H1 (cell line): ENCODE results near the gene RBM26. TPM values are rescaled to one million over a fixed set of nuclear protein-coding genes. Genes with fewer than 3 reads are reported as not detected.

Experiments
- CTCF ChIA-PET: fragments of 300-600 bp; sonication (Branson Sonifier 250); formaldehyde crosslinking; loops from one replicate; lab custom pipeline; 2021; ENCODE audit not compliant: partially characterized antibody; lab: Charles Lee
- POLR2A ChIA-PET: fragments of 300-600 bp; sonication (Branson Sonifier 250); formaldehyde crosslinking; loops from one replicate; lab custom pipeline; 2021; ENCODE audit warnings: inconsistent platforms; ENCODE audit not compliant: partially characterized antibody; lab: Charles Lee
- DNase-seq, 2 experiments: peaks; one replicate each; pipeline versions ENCODE4 v3.0.0 to v3.0.0-alpha.2; 2010 to 2022; ENCODE audit warnings: low spot score in 2 of 2, low read depth in 1 of 2, mixed read lengths in 1 of 2
- FAIRE-seq: peaks from 2 replicates; lab custom pipeline; 2011; peaks lifted over from hg19 to GRCh38; lab: Jason Lieb, UNC
- H2AFZ ChIP-seq: 2 replicates; pipeline ENCODE4 v1.8.1; 2012; ENCODE audit warnings: low read length, inconsistent platforms
- H2AK5ac ChIP-seq: 2 replicates; pipeline ENCODE4 v1.6.1; 2013; ENCODE audit warnings: low read depth, low read length
- H2BK120ac ChIP-seq: replicated peaks from 2 replicates; pipeline ENCODE3; 2013; ENCODE audit warnings: low read depth, low read length, inconsistent platforms
- H2BK12ac ChIP-seq: 2 replicates; pipeline ENCODE4 v1.6.1; 2013; ENCODE audit warnings: low read depth, low read length
- H2BK15ac ChIP-seq: 2 replicates; pipeline ENCODE4 v1.6.1; 2013; ENCODE audit warnings: low read length
- H2BK20ac ChIP-seq: 2 replicates; pipeline ENCODE4 v1.6.1; 2013; ENCODE audit warnings: low read length
- H2BK5ac ChIP-seq: 2 replicates; pipeline ENCODE4 v1.6.1; 2013; ENCODE audit warnings: low read depth, low read length
- H3K14ac ChIP-seq: 2 replicates; pipeline ENCODE4 v1.6.1; 2013; ENCODE audit warnings: inconsistent platforms; ENCODE audit not compliant: insufficient read length
- H3K18ac ChIP-seq: 2 replicates; pipeline ENCODE4 v1.6.1; 2013; ENCODE audit warnings: low read length; ENCODE audit errors: extremely low read depth
- H3K23ac ChIP-seq: 2 replicates; pipeline ENCODE4 v1.6.1; 2013; ENCODE audit warnings: inconsistent platforms; ENCODE audit not compliant: insufficient read length
- H3K23me2 ChIP-seq: 2 replicates; pipeline ENCODE4 v1.6.1; 2013; ENCODE audit warnings: low read depth, low read length
- H3K27ac ChIP-seq: 2 replicates; pipeline ENCODE4 v1.6.1; 2011; ENCODE audit warnings: low read depth, low read length, inconsistent platforms
- H3K27me3 ChIP-seq, 4 experiments: replicated peaks in 1 of 4; 1 replicate in 1 of 4; 2 replicates in 3 of 4; pipeline versions ENCODE4 v1.6.1 to v1.8.1; 2011 to 2013; ENCODE audit warnings: low read length in 3 of 4, mild to moderate bottlenecking in 3 of 4, inconsistent platforms in 2 of 4, mixed read lengths in 2 of 4, moderate library complexity in 1 of 4; ENCODE audit not compliant: control insufficient read depth in 3 of 4, insufficient read depth in 3 of 4; ENCODE audit errors: extremely low read depth in 1 of 4
- H3K36me3 ChIP-seq, 4 experiments: 2 replicates each; pipeline versions ENCODE4 v1.6.1 to v1.8.1; 2011 to 2013; ENCODE audit warnings: mild to moderate bottlenecking in 4 of 4, low read length in 3 of 4, moderate library complexity in 2 of 4, control low read depth in 1 of 4, inconsistent platforms in 1 of 4; ENCODE audit not compliant: insufficient read depth in 4 of 4, control insufficient read depth in 2 of 4
- H3K4ac ChIP-seq: replicated peaks from 2 replicates; pipeline ENCODE3; 2013; ENCODE audit warnings: low read length, low read depth, mixed read lengths, inconsistent platforms; ENCODE audit not compliant: insufficient read length
- H3K4me1 ChIP-seq, 4 experiments: replicated peaks in 1 of 4; 1 replicate in 1 of 4; 2 replicates in 3 of 4; pipeline versions ENCODE4 v1.6.1 to v1.8.1; 2011 to 2013; ENCODE audit warnings: low read length in 3 of 4, inconsistent platforms in 2 of 4, mixed read lengths in 1 of 4; ENCODE audit not compliant: insufficient read depth in 4 of 4, control insufficient read depth in 3 of 4
- H3K4me2 ChIP-seq, 2 experiments: 2 replicates each; pipeline versions ENCODE4 v1.6.1 to v1.8.1; 2011 to 2013; ENCODE audit warnings: low read depth in 2 of 2, low read length in 2 of 2, control low read depth in 1 of 2, inconsistent platforms in 1 of 2, mild to moderate bottlenecking in 1 of 2; ENCODE audit not compliant: insufficient read depth in 1 of 2
- H3K4me3 ChIP-seq, 4 experiments: fragments of 200-600, 300-600 bp in 1 of 4; sonication (generic), shearing (Covaris generic), sonication (Bioruptor Twin) in 1 of 4; 2 replicates each; pipeline versions ENCODE4 v1.5.1 to v1.8.1; 2011 to 2016; ENCODE audit warnings: low read length in 4 of 4, low read depth in 3 of 4, control low read depth in 2 of 4, inconsistent platforms in 2 of 4, mild to moderate bottlenecking in 2 of 4, mixed read lengths in 1 of 4, moderate library complexity in 1 of 4; ENCODE audit not compliant: insufficient read depth in 2 of 4; ENCODE audit errors: extremely low read depth in 1 of 4
- H3K56ac ChIP-seq: replicated peaks from 2 replicates; pipeline ENCODE3; 2013; ENCODE audit warnings: low read depth, mild to moderate bottlenecking, mixed read lengths, low read length, inconsistent platforms; ENCODE audit not compliant: insufficient read length
- H3K79me1 ChIP-seq: 2 replicates; pipeline ENCODE4 v1.6.1; 2013; ENCODE audit warnings: low read depth, low read length, control low read depth
- H3K79me2 ChIP-seq, 2 experiments: 2 replicates each; pipeline versions ENCODE4 v1.6.1 to v1.8.1; 2012 to 2013; ENCODE audit warnings: low read length in 2 of 2, mild to moderate bottlenecking in 2 of 2, inconsistent platforms in 1 of 2; ENCODE audit not compliant: insufficient read depth in 2 of 2, control insufficient read depth in 1 of 2
- H3K9ac ChIP-seq, 4 experiments: replicated peaks in 1 of 4; 1 replicate in 1 of 4; 2 replicates in 3 of 4; pipeline versions ENCODE4 v1.6.1 to v1.8.1; 2011 to 2013; ENCODE audit warnings: low read depth in 3 of 4, low read length in 3 of 4, control low read depth in 2 of 4, mild to moderate bottlenecking in 2 of 4, moderate library complexity in 2 of 4, inconsistent platforms in 1 of 4; ENCODE audit errors: extremely low read depth in 1 of 4
- H3K9me3 ChIP-seq, 2 experiments: 2 replicates each; pipeline versions ENCODE4 v1.6.1 to v1.8.1; 2012 to 2013; ENCODE audit warnings: mild to moderate bottlenecking in 2 of 2, moderate library complexity in 2 of 2, control low read depth in 1 of 2, inconsistent platforms in 1 of 2, low read depth in 1 of 2, low read length in 1 of 2, mixed read lengths in 1 of 2; ENCODE audit not compliant: insufficient read depth in 2 of 2
- H4K20me1 ChIP-seq, 2 experiments: replicated peaks in 1 of 2; 2 replicates each; pipeline versions ENCODE3 to v1.8.1; 2011 to 2013; ENCODE audit warnings: inconsistent platforms in 2 of 2, low read length in 2 of 2, mild to moderate bottlenecking in 1 of 2; ENCODE audit not compliant: insufficient read depth in 2 of 2, control insufficient read depth in 1 of 2
- H4K5ac ChIP-seq: 2 replicates; pipeline ENCODE4 v1.6.1; 2013; ENCODE audit warnings: low read length, low read depth, mixed read lengths, inconsistent platforms; ENCODE audit not compliant: insufficient read length
- H4K8ac ChIP-seq: 2 replicates; pipeline ENCODE4 v1.8.0; 2013; ENCODE audit warnings: mild to moderate bottlenecking, moderate library complexity, low read length, inconsistent platforms; ENCODE audit not compliant: insufficient read depth; ENCODE audit errors: extremely low read depth
- H4K91ac ChIP-seq: replicated peaks from 2 replicates; pipeline ENCODE3; 2013; ENCODE audit warnings: low read length, mixed read lengths, inconsistent platforms; ENCODE audit not compliant: insufficient read length
- CHD1 ChIP-seq: IDR thresholded peaks from 2 replicates; pipeline ENCODE4 v1.6.1; 2012; ENCODE audit warnings: low read depth, low read length, improper control_type of control experiment
- POLR2AphosphoS5 ChIP-seq: IDR thresholded peaks from 2 replicates; pipeline ENCODE4 v1.6.1; 2011; ENCODE audit warnings: low read depth, low read length
- WGBS, 2 experiments: shearing (Covaris generic) in 1 of 2; methylation state at CpG; one replicate each; pipeline versions ENCODE4 v1.1.6 to v1.1.7; 2013 to 2015; ENCODE audit warnings: low lambda C conversion rate in 2 of 2, mixed read lengths in 2 of 2, inconsistent platforms in 1 of 2, low coverage in 1 of 2, missing lambda C conversion rate in 1 of 2; ENCODE audit not compliant: insufficient replicate concordance in 2 of 2, insufficient coverage in 1 of 2, insufficient read length in 1 of 2; ENCODE audit errors: extremely low coverage in 1 of 2, missing lambda C conversion rate in 1 of 2; 5-methylcytosine and 5-hydroxymethylcytosine counted together
- polyA plus RNA-seq, 7 experiments: library from polyadenylated mRNA; depleted of rRNA in 3 of 7; stranded (reverse) in 5 of 7; unstranded in 2 of 7; fragments of >200 nt in 5 of 7; fragments of 200-250 nt in 2 of 7; gene quantifications; 1 replicate in 5 of 7; 2 replicates in 1 of 7; 4 replicates in 1 of 7; pipeline versions ENCODE4 v1.2.1 to v1.2.3, GENCODE V29; 2011 to 2013; ENCODE audit warnings: missing spikeins in 2 of 7, mixed read lengths in 2 of 7
- total RNA-seq: library from RNA; stranded (reverse); fragmentation: NEBNext Ultra II Directional; extraction: Animal tissue kit (Norgen Biotek cat#: 25700); gene quantifications from 2 replicates; pipeline ENCODE4 v1.2.1, GENCODE V29; 2021

Gene RBM26
- total and polyA plus RNA-seq, 2 of the 8 experiments (the other 6 are each of a cell fraction or from before 2014, with no cell fraction given) = 20.3 to 65.5 TPM

GRCh38 chr13:79309690-79310089, 96.4 kb downstream of the RBM26 start:
- no peak overlapping the region for H2AK5ac ChIP-seq
- H3K9ac ChIP-seq = no peak overlapping the region
- no peak overlapping the region for H3K27ac ChIP-seq
- no peak overlapping the region for H3K23ac ChIP-seq
- 88% methylated on average over 9 of the region's 9 CpGs; no CpG with 5 or more reads in 1 of the 2 experiments for WGBS, 2 experiments
- H4K91ac ChIP-seq = no peak overlapping the region
- CTCF ChIA-PET = no interaction called here
- no peak overlapping the region for H3K14ac ChIP-seq
- H3K56ac ChIP-seq = no peak overlapping the region
- H3K36me3 ChIP-seq = peaks cover 0 to 5% (median 0%) of the 10 kb centered on the region in 4 experiments; a peak in 1 of 8 replicates
- H2BK120ac ChIP-seq = no peak overlapping the region
- no peak overlapping the region for H2BK20ac ChIP-seq
- H3K79me2 ChIP-seq = no peaks in the 10 kb centered on the region
- H3K79me1 ChIP-seq = no peaks in the 10 kb centered on the region
- POLR2A ChIA-PET = interaction anchor here (0.7 kb wide), 1 partner anchor 59 kb away, joined by 4 read pairs; no protein-coding TSS in a partner anchor
- peak; percentile 49; the same call in 1 of the 2 replicates for TF ChIP-seq POLR2AphosphoS5
- no peak for TF ChIP-seq CHD1
- H3K27me3 ChIP-seq = no peaks in the 10 kb centered on the region
- no peak overlapping the region for H2AFZ ChIP-seq
- H3K18ac ChIP-seq = no peak overlapping the region
- H4K20me1 ChIP-seq = no peaks in the 10 kb centered on the region
- H4K8ac ChIP-seq = no peak overlapping the region
- no peaks in the 10 kb centered on the region for H3K23me2 ChIP-seq
- no peaks in the 10 kb centered on the region for H3K9me3 ChIP-seq
- no peak for FAIRE-seq
- DNase-seq = no peak
- no peak overlapping the region for H2BK12ac ChIP-seq
- no peak overlapping the region for H3K4me3 ChIP-seq
- no peaks in the 10 kb centered on the region for H3K4me1 ChIP-seq
- H3K4ac ChIP-seq = no peak overlapping the region
- no peak overlapping the region for H4K5ac ChIP-seq
- H2BK15ac ChIP-seq = no peak overlapping the region
- H2BK5ac ChIP-seq = no peak overlapping the region
- H3K4me2 ChIP-seq = no peak overlapping the region
